Endothelial cell of umbilical vein (primary cell): Measurements from ENCODE around the gene PGAP6.

Source experiments
- CTCF ChIP-seq, 2 donors: IDR thresholded peaks; 1 replicate in 1 of 2; 2 replicates in 1 of 2; pipeline ENCODE4 v1.5.1; 2011; ENCODE audit warnings: low read length in 2 of 2, mild to moderate bottlenecking in 2 of 2, moderate library complexity in 2 of 2, control low read depth in 1 of 2, inconsistent platforms in 1 of 2, low read depth in 1 of 2; ENCODE audit not compliant: insufficient read depth in 1 of 2; ENCODE audit errors: extremely low read depth in 1 of 2
- POLR2A ChIP-seq: IDR thresholded peaks from 2 replicates; pipeline ENCODE4 v1.6.1; 2012; ENCODE audit warnings: low read depth, mild to moderate bottlenecking, control low read depth, low read length

- TF ChIP-seq POLR2A: no peak
- no peak for TF ChIP-seq CTCF (IDR thresholded peaks at IDR 0.05; ENCODE audit: extremely low read depth in 1 of 2, insufficient read depth in 1 of 2, low read depth in 1 of 2, low read length in 2 of 2)
These were observed 45.5 kb upstream of the PGAP6 start for GRCh38 chr16:427250-427649.
